CD4-positive, alpha-beta memory T cell (primary cell): Measurements from ENCODE around the gene KIZ. TPM values are rescaled to one million over a fixed set of nuclear protein-coding genes. Genes with fewer than 3 reads are reported as not detected.

Source experiments
- CTCF ChIA-PET: fragments of 350-600 bp; sonication (Branson Sonifier 250); formaldehyde crosslinking; loops from one replicate; lab custom pipeline; 2021; ENCODE audit warnings: inconsistent platforms; ENCODE audit not compliant: partially characterized antibody; lab: Charles Lee
- POLR2A ChIA-PET: fragments of 350-600 bp; sonication (Branson Sonifier 250); formaldehyde crosslinking; loops from one replicate; lab custom pipeline; 2021; ENCODE audit not compliant: partially characterized antibody; lab: Charles Lee
- DNase-seq, 5 donors: peaks; one replicate each; pipeline versions ENCODE4 v3.0.0 to v3.0.0-alpha.2; 2020 to 2022; ENCODE audit warnings: mixed read lengths in 1 of 5
- H3K27ac ChIP-seq: one replicate; pipeline ENCODE4 v1.7.0; 2013; ENCODE audit warnings: low read depth, low read length
- H3K27me3 ChIP-seq: 2 replicates; pipeline ENCODE4 v1.7.0; 2013; ENCODE audit warnings: mild to moderate bottlenecking, low read length, moderate library complexity; ENCODE audit not compliant: insufficient read depth
- H3K36me3 ChIP-seq: 2 replicates; pipeline ENCODE4 v1.7.0; 2013; ENCODE audit warnings: mild to moderate bottlenecking, low read length, moderate library complexity; ENCODE audit not compliant: insufficient read depth
- H3K4me1 ChIP-seq: 2 replicates; pipeline ENCODE4 v1.7.0; 2013; ENCODE audit warnings: mild to moderate bottlenecking, low read length, moderate library complexity; ENCODE audit not compliant: insufficient read depth
- H3K4me3 ChIP-seq, 2 donors: one replicate each; pipeline ENCODE4 v1.7.0; 2013; ENCODE audit warnings: low read length in 2 of 2, mild to moderate bottlenecking in 1 of 2
- H3K9me3 ChIP-seq, 2 donors: one replicate each; pipeline ENCODE4 v1.7.0; 2013; ENCODE audit warnings: low read length in 2 of 2, control low read depth in 1 of 2; ENCODE audit not compliant: control insufficient read depth in 1 of 2
- H3K27ac Mint-ChIP-seq, 7 donors: one replicate each; pipeline ENCODE4 v1.8.0; 2020 to 2021; ENCODE audit warnings: mixed read lengths in 7 of 7, mild to moderate bottlenecking in 6 of 7, inconsistent platforms in 3 of 7, moderate library complexity in 3 of 7
- H3K27me3 Mint-ChIP-seq, 2 donors: one replicate each; pipeline ENCODE4 v1.8.0; 2020 to 2021; ENCODE audit warnings: mixed read lengths in 2 of 2
- H3K36me3 Mint-ChIP-seq, 2 donors: one replicate each; pipeline ENCODE4 v1.8.0; 2020 to 2021; ENCODE audit warnings: mixed read lengths in 2 of 2, inconsistent platforms in 1 of 2, mild to moderate bottlenecking in 1 of 2
- H3K4me1 Mint-ChIP-seq, 4 donors: one replicate each; pipeline ENCODE4 v1.8.0; 2020 to 2021; ENCODE audit warnings: mixed read lengths in 4 of 4, mild to moderate bottlenecking in 1 of 4
- H3K4me3 Mint-ChIP-seq, 8 donors: one replicate each; pipeline ENCODE4 v1.8.0; 2020 to 2021; ENCODE audit warnings: mixed read lengths in 8 of 8, mild to moderate bottlenecking in 7 of 8, moderate library complexity in 6 of 8, inconsistent platforms in 3 of 8
- H3K9me3 Mint-ChIP-seq, 8 donors: one replicate each; pipeline ENCODE4 v1.8.0; 2020 to 2021; ENCODE audit warnings: mixed read lengths in 8 of 8, mild to moderate bottlenecking in 5 of 8, inconsistent platforms in 3 of 8, moderate library complexity in 1 of 8
- intact Hi-C: fragments of 100-400 bp; cut with micrococcal nuclease; formaldehyde crosslinking; loops from one replicate; pipeline ENCODE4 v1.15.1; 2023
- polyA plus RNA-seq, 2 donors: library from polyadenylated mRNA; unstranded; fragments of 300-500 nt; fragmentation: Illumina TruSeq; gene quantifications; one replicate each; pipeline ENCODE4 v1.2.3, GENCODE V29; 2021
- total RNA-seq, 2 experiments: library from RNA; stranded (reverse); gene quantifications; one replicate each; pipeline ENCODE4 v1.2.3, GENCODE V29; 2021

Gene KIZ
- total and polyA plus RNA-seq, 4 experiments from 2014 or later, result 15.9 to 46.3 (median 25.4) TPM

GRCh38 chr20:21203088-21203656 is 77.3 kb downstream of the KIZ start:
- DNase-seq, result no peak
- Mint-ChIP-seq H3K36me3 (peaks cover 11 to 29% of the 10 kb centered on the region in 2 donors), H3K27ac (no peak overlapping the region), H3K9me3 (no peaks in the 10 kb centered on the region), H3K4me1 (no peaks in the 10 kb centered on the region), H3K27me3 (no peaks in the 10 kb centered on the region), H3K4me3 (no peak overlapping the region)
- no peak overlapping the region for H3K4me3 ChIP-seq
- H3K27me3 ChIP-seq, result no peaks in the 10 kb centered on the region
- intact Hi-C loops, result no loop called here
- no peaks in the 10 kb centered on the region for H3K9me3 ChIP-seq
- POLR2A ChIA-PET, result no interaction called here
- H3K4me1 ChIP-seq, result no peaks in the 10 kb centered on the region
- H3K36me3 ChIP-seq, result no peaks in the 10 kb centered on the region
- CTCF ChIA-PET, result no interaction called here
- H3K27ac ChIP-seq, result no peak overlapping the region

GRCh38 chr20:21206584-21206983 is 80.7 kb downstream of the KIZ start:
- no peak for DNase-seq
- Histone ChIP-seq H3K4me1 (no peaks in the 10 kb centered on the region), H3K9me3 (no peaks in the 10 kb centered on the region), H3K27ac (no peak overlapping the region), H3K36me3 (no peaks in the 10 kb centered on the region), H3K4me3 (no peak overlapping the region), H3K27me3 (no peaks in the 10 kb centered on the region)
- H3K4me3 Mint-ChIP-seq, result no peak overlapping the region
- ChIA-PET POLR2A (no interaction called here), CTCF (no interaction called here)
- H3K9me3 Mint-ChIP-seq, result no peaks in the 10 kb centered on the region
- H3K36me3 Mint-ChIP-seq, result peaks cover 17 to 40% of the 10 kb centered on the region in 2 donors
- intact Hi-C loops, result no loop called here
- no peaks in the 10 kb centered on the region for H3K27me3 Mint-ChIP-seq
- H3K27ac Mint-ChIP-seq, result no peak overlapping the region
- no peaks in the 10 kb centered on the region for H3K4me1 Mint-ChIP-seq

- Mint-ChIP-seq H3K4me1 (no peaks in the 10 kb centered on the region), H3K9me3 (no peaks in the 10 kb centered on the region), H3K4me3 (no peak overlapping the region), H3K27ac (no peak overlapping the region), H3K27me3 (no peaks in the 10 kb centered on the region), H3K36me3 (peaks cover 24 to 43% of the 10 kb centered on the region in 2 donors)
- no peak for DNase-seq
- no peaks in the 10 kb centered on the region for H3K4me1 ChIP-seq
- H3K27ac ChIP-seq, result no peak overlapping the region
- H3K4me3 ChIP-seq, result no peak overlapping the region
- ChIA-PET POLR2A (no interaction called here), CTCF (no interaction called here)
- H3K36me3 ChIP-seq, result no peaks in the 10 kb centered on the region
- no peaks in the 10 kb centered on the region for H3K9me3 ChIP-seq
- intact Hi-C loops, result no loop called here
- H3K27me3 ChIP-seq, result no peaks in the 10 kb centered on the region
These were observed 83.1 kb downstream of the KIZ start for GRCh38 chr20:21208999-21209398.

- no peak overlapping the region for H3K4me3 Mint-ChIP-seq
- no peaks in the 10 kb centered on the region for H3K27me3 Mint-ChIP-seq
- POLR2A ChIA-PET, result no interaction called here
- H3K36me3 Mint-ChIP-seq, result peaks cover 24 to 44% of the 10 kb centered on the region in 2 donors
- CTCF ChIA-PET, result no interaction called here
- no peaks in the 10 kb centered on the region for H3K36me3 ChIP-seq
- DNase-seq, result no peak
- H3K4me1 ChIP-seq, result no peaks in the 10 kb centered on the region
- H3K27ac ChIP-seq, result no peak overlapping the region
- no peak overlapping the region for H3K27ac Mint-ChIP-seq
- no peaks in the 10 kb centered on the region for H3K27me3 ChIP-seq
- no peaks in the 10 kb centered on the region for H3K4me1 Mint-ChIP-seq
- H3K9me3 ChIP-seq, result no peaks in the 10 kb centered on the region
- intact Hi-C loops, result no loop called here
- H3K4me3 ChIP-seq, result no peak overlapping the region
- H3K9me3 Mint-ChIP-seq, result no peaks in the 10 kb centered on the region
These were observed 83.8 kb downstream of the KIZ start for GRCh38 chr20:21209668-21210067.

GRCh38 chr20:21213691-21214090 is 87.8 kb downstream of the KIZ start:
- Mint-ChIP-seq H3K36me3 (peaks cover 16 to 41% of the 10 kb centered on the region in 2 donors), H3K27ac (no peak overlapping the region), H3K4me3 (no peak overlapping the region), H3K9me3 (no peaks in the 10 kb centered on the region), H3K27me3 (no peaks in the 10 kb centered on the region), H3K4me1 (no peaks in the 10 kb centered on the region)
- ChIA-PET CTCF (no interaction called here), POLR2A (no interaction called here)
- no peak overlapping the region for H3K4me3 ChIP-seq
- no peaks in the 10 kb centered on the region for H3K4me1 ChIP-seq
- H3K27ac ChIP-seq, result no peak overlapping the region
- H3K9me3 ChIP-seq, result no peaks in the 10 kb centered on the region
- no peaks in the 10 kb centered on the region for H3K27me3 ChIP-seq
- intact Hi-C loops, result no loop called here
- DNase-seq, result no peak
- H3K36me3 ChIP-seq, result no peaks in the 10 kb centered on the region

DNA sequence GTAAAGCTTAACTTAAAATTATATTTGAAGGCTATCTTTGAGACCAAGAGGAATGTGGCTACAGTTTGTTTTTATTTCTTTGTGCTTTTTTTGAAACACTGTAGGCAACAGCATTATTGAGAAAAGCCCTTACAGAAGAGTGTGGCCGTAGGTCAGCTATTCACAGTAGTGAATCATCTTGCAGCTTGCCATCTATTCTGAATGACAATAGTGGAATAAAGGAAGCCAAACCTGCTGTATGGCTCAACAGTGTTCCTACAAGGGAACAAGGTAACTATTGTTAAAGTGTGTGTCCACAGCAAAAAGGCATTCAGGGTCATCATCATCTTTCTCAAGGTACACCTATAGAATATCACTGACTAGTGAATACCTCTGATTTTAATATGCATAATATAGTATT is 88.5 kb downstream of the KIZ start:
- no peaks in the 10 kb centered on the region for H3K4me1 ChIP-seq
- DNase-seq, result no peak

GRCh38 chr20:21219686-21220085 is 93.8 kb downstream of the KIZ start:
- no peak overlapping the region for H3K4me3 Mint-ChIP-seq
- no peaks in the 10 kb centered on the region for H3K4me1 Mint-ChIP-seq
- Histone ChIP-seq H3K4me1 (no peaks in the 10 kb centered on the region), H3K27ac (no peak overlapping the region), H3K9me3 (no peaks in the 10 kb centered on the region), H3K27me3 (no peaks in the 10 kb centered on the region), H3K4me3 (no peak overlapping the region), H3K36me3 (no peaks in the 10 kb centered on the region)
- intact Hi-C loops, result no loop called here
- no peak overlapping the region for H3K27ac Mint-ChIP-seq
- H3K9me3 Mint-ChIP-seq, result no peaks in the 10 kb centered on the region
- no peaks in the 10 kb centered on the region for H3K27me3 Mint-ChIP-seq
- ChIA-PET POLR2A (no interaction called here), CTCF (interaction anchor here (1.2 kb wide), 1 partner anchor 285 kb away, joined by 3 read pairs; no protein-coding TSS in a partner anchor)
- DNase-seq, result no peak
- peaks cover 8 to 31% of the 10 kb centered on the region in 2 donors for H3K36me3 Mint-ChIP-seq

More for the DNA sequence above, 88.5 kb downstream of the KIZ start:
- Mint-ChIP-seq H3K27ac (no peak overlapping the region), H3K4me3 (no peak overlapping the region), H3K4me1 (no peaks in the 10 kb centered on the region), H3K36me3 (peaks cover 13 to 38% of the 10 kb centered on the region in 2 donors), H3K9me3 (no peaks in the 10 kb centered on the region), H3K27me3 (no peaks in the 10 kb centered on the region)
- H3K36me3 ChIP-seq, result no peaks in the 10 kb centered on the region
- H3K27me3 ChIP-seq, result no peaks in the 10 kb centered on the region
- ChIA-PET CTCF (no interaction called here), POLR2A (no interaction called here)
- H3K9me3 ChIP-seq, result no peaks in the 10 kb centered on the region
- no peak overlapping the region for H3K27ac ChIP-seq
- intact Hi-C loops, result no loop called here
- H3K4me3 ChIP-seq, result no peak overlapping the region
